Mucosa of descending colon (tissue), 3 donors: Measurements from ENCODE around the gene ELAVL2. TPM values are rescaled to one million over a fixed set of nuclear protein-coding genes. Genes with fewer than 3 reads are reported as not detected.

Experiments used
- ATAC-seq: fragments of 200-7000 bp; cut with Tn5 transposase; one replicate; pipeline ENCODE4 v1.9.1; 2020; ENCODE audit warnings: mild to moderate bottlenecking, moderate library complexity
- DNase-seq, 3 donors: peaks; one replicate each; pipeline ENCODE4 v3.0.0-alpha.2; 2020
- H3K36me3 ChIP-seq: fragments of 200-600 bp; one replicate; pipeline ENCODE4 v1.8.0; 2021; ENCODE audit warnings: low read depth, mild to moderate bottlenecking
- H3K4me1 ChIP-seq: fragments of 200-600 bp; one replicate; pipeline ENCODE4 v1.8.0; 2021; ENCODE audit warnings: low read depth, mild to moderate bottlenecking
- H3K4me3 ChIP-seq: fragments of 200-600 bp; one replicate; pipeline ENCODE4 v1.8.0; 2021; ENCODE audit warnings: mild to moderate bottlenecking
- H3K9me3 ChIP-seq: fragments of 200-600 bp; one replicate; pipeline ENCODE4 v1.8.0; 2021; ENCODE audit warnings: mild to moderate bottlenecking
- intact Hi-C, 2 donors: fragments of 100-400 bp; cut with DNase I in 1 of 2; cut with micrococcal nuclease in 1 of 2; formaldehyde crosslinking; loops; one replicate each; pipeline versions ENCODE4 v1.11.0 to v1.11.1; 2022; cut with DNase I, micrococcal nuclease
- total RNA-seq, 3 donors: library from RNA; stranded (reverse); fragmentation: NEBNext Ultra II Directional in 2 of 3; extraction: Animal tissue kit (Norgen Biotek cat#: 25700) in 2 of 3; gene quantifications; one replicate each; pipeline versions ENCODE4 v1.2.1 to v1.2.4, GENCODE V29; 2021 to 2023
- TF ChIP-seq, protein P1 (sequence below): fragments of 200-600 bp; IDR thresholded peaks from one replicate; pipeline ENCODE4 v1.8.0; 2022; ENCODE audit warnings: antibody characterized with exemption, mild to moderate bottlenecking
- donor health status: DM: no; HTN: no; CAD: no; lungs with moderate emphysema.
- donor health status: DM: no; HTN: no; CAD: no.
- donor health status: DM: no; HTN: yes; CAD: no.

ELAVL2 gene
- total RNA-seq, 3 donors from 2014 or later, result 0.35 to 1.2 (median 0.76) TPM

DNA sequence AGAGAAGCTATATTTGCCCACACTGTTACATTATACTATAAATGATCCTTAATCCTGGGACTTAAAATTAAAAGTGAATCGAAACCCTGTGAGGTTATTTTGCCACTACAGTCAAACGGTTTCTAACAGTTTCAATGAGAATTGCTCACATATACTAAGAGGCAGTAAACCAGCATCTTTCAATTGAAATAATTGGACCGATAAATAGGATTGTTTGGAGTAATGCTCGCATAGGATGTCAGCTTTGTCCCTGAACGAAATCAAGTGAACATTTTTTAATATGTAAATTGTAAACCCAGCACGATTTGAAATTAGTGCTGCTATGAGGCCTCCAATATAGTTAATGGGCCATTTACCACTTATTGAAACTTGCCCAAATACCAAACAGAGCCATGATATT, 60.5 kb downstream of the ELAVL2 start:
- TF ChIP-seq, protein P1, sequence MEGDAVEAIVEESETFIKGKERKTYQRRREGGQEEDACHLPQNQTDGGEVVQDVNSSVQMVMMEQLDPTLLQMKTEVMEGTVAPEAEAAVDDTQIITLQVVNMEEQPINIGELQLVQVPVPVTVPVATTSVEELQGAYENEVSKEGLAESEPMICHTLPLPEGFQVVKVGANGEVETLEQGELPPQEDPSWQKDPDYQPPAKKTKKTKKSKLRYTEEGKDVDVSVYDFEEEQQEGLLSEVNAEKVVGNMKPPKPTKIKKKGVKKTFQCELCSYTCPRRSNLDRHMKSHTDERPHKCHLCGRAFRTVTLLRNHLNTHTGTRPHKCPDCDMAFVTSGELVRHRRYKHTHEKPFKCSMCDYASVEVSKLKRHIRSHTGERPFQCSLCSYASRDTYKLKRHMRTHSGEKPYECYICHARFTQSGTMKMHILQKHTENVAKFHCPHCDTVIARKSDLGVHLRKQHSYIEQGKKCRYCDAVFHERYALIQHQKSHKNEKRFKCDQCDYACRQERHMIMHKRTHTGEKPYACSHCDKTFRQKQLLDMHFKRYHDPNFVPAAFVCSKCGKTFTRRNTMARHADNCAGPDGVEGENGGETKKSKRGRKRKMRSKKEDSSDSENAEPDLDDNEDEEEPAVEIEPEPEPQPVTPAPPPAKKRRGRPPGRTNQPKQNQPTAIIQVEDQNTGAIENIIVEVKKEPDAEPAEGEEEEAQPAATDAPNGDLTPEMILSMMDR, result no peak
- H3K4me1 ChIP-seq, result no peaks in the 10 kb centered on the region
- H3K9me3 ChIP-seq, result no peaks in the 10 kb centered on the region
- DNase-seq (no peak), ATAC-seq (no peak)
- no peaks in the 10 kb centered on the region for H3K36me3 ChIP-seq
- intact Hi-C loops, result no loop called here
- no peak overlapping the region for H3K4me3 ChIP-seq

GRCh38 chr9:23764219-23764618, 61.8 kb downstream of the ELAVL2 start:
- DNase-seq, result no peak
- no peak overlapping the region for H3K4me3 ChIP-seq
- H3K36me3 ChIP-seq, result no peaks in the 10 kb centered on the region
- intact Hi-C loops, result no loop called here
- TF ChIP-seq, protein P1, result no peak
- no peak for ATAC-seq
- no peaks in the 10 kb centered on the region for H3K4me1 ChIP-seq
- no peaks in the 10 kb centered on the region for H3K9me3 ChIP-seq

DNA sequence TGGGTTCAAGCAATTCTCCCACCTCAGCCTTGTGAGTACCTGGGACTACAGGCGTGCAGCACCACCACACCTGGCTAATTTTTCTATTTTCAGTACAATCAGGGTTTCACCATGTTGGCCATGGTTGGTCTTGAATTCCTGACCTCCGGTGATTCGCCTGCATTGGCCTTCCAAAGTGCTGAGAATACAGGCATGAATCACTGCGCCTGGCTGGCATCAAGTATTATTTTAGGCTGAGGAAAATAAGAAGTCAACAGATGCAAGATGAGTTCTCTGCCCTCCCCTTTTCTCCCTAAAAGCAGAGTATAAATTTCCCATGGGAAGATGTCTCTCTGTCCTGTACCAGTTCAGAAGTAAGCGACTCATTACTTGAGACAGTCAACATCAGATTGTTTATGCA, 71.5 kb downstream of the ELAVL2 start:
- Histone ChIP-seq H3K36me3 (no peaks in the 10 kb centered on the region), H3K4me3 (no peak overlapping the region), H3K4me1 (no peaks in the 10 kb centered on the region), H3K9me3 (no peaks in the 10 kb centered on the region)
- ATAC-seq (no peak), DNase-seq (no peak)
- intact Hi-C loops, result no loop called here
- TF ChIP-seq, protein P1, result no peak

DNA sequence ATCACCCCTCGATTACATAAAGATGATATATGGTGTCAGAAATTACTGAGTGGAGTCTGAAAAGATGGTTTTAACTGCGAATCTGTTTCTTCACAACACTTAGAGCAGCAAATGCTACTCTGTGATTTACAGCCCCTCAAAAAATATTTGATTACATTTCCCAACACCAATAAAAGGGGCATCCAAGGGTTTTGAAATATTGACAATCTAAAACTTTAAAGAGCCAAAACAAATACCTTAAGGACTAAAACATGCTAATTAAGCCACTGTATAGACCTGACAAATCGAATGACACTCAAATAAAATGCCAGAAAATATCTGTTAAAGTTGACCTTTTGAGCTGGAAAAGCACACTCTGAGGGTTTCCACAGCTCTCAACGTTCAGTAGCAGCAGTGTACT, 73.2 kb downstream of the ELAVL2 start:
- Histone ChIP-seq H3K4me1 (no peaks in the 10 kb centered on the region), H3K9me3 (no peaks in the 10 kb centered on the region), H3K4me3 (no peak overlapping the region), H3K36me3 (no peaks in the 10 kb centered on the region)
- intact Hi-C loops, result no loop called here
- TF ChIP-seq, protein P1, result no peak
- no peak for ATAC-seq
- no peak for DNase-seq

DNA sequence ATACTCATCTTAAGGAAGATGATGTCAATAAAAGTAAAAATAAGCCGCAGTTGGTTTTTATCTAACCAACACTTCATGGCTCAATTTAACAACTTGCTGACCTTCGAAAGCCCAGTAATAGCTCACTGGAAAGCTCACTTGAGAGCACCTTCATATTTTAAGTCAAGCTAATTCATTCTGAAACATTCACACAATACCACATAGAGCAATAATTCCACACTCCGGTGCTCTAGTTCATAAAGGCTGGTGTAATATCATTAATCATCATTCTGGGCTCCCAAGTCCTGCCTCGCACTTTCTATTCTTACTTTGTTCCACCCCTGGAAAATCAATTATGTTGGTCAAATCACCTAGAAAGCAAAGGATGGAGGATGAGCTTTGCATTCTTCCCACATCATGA, 74.4 kb downstream of the ELAVL2 start:
- Histone ChIP-seq H3K36me3 (no peaks in the 10 kb centered on the region), H3K4me1 (no peaks in the 10 kb centered on the region), H3K9me3 (no peaks in the 10 kb centered on the region), H3K4me3 (no peak overlapping the region)
- intact Hi-C loops, result no loop called here
- ATAC-seq, result no peak
- TF ChIP-seq, protein P1, result no peak
- no peak for DNase-seq

DNA sequence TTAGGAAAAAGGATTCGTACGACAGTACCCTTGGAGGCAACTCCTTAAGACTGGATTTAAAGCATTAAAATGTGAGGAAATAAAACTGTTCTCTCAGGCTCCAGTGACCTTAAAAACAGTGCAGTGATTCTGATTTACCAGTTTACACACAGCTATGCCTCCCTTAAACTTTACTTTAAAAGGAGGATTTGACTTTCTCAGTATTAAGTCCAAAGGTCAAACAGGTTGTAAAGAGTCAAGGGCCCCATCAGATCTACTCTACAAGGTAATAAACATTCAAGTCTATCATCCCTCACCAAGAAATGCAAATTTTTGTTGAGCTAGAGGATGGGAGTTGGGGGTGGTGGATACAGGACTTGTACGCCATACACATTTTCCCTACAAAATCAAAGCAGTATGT, 75.2 kb downstream of the ELAVL2 start:
- H3K4me3 ChIP-seq, result no peak overlapping the region
- ATAC-seq (peak; percentile 77), DNase-seq (no peak)
- no peaks in the 10 kb centered on the region for H3K36me3 ChIP-seq
- TF ChIP-seq, protein P1, result no peak
- no peaks in the 10 kb centered on the region for H3K4me1 ChIP-seq
- H3K9me3 ChIP-seq, result no peaks in the 10 kb centered on the region
- intact Hi-C loops, result no loop called here
